ENCODE measurements around the gene PXYLP1.
"Not testable (repeated sequence)": the region's sequence is repeated elsewhere in the genome, so short reads cannot be mapped to it uniquely, and the experiment has no call there.

PXYLP1 gene, protein sequence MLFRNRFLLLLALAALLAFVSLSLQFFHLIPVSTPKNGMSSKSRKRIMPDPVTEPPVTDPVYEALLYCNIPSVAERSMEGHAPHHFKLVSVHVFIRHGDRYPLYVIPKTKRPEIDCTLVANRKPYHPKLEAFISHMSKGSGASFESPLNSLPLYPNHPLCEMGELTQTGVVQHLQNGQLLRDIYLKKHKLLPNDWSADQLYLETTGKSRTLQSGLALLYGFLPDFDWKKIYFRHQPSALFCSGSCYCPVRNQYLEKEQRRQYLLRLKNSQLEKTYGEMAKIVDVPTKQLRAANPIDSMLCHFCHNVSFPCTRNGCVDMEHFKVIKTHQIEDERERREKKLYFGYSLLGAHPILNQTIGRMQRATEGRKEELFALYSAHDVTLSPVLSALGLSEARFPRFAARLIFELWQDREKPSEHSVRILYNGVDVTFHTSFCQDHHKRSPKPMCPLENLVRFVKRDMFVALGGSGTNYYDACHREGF

DNA sequence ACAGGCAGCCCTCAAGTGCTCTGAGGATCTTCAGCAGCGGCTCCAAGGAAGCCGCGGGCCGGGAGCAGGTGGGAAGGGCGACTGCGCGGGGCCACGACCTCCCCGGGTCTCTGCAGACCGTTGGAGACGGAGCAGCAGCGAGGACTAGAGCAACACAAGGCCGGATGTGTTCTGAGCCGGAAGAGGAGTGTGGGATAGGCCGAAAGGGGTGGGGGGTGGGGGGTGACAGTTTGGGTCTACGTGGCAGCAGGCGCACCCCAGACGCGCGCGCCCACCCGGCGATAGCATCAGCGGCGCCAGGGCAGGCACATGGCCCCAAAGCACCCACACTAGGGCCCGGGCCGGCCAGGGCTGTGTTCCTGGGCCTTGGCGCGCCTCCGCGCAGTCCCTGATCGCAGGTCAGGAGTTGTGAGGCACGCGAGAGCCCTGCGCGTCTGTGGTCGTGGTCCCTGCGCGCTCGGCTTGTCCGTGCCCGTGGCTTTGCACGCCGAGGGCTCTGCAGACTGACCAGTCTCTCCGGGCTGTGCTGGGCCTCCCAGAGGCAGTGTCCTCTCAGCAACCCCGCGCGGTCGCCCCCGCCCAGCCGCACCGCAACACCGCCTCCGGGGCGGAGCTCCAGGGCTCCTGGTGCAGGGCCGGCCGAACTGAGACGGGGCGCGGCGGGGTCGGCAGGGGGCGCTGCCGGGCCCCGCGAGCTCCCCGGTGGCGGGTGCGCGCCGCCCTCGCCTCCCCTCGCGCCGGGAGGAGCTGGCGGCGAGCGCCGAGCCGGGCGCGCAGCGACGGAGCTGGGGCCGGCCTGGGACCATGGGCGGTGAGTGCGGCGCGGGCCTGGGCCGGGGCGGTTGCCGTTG is at the start of gene PXYLP1:
Gene PXYLP1, plus strand, starts transcription at position 725 of the 851 bp plus-strand sequence. CDS start 28,351 bp downstream, outside the sequence.
- peak; percentile 87 for DNase-seq

DNA sequence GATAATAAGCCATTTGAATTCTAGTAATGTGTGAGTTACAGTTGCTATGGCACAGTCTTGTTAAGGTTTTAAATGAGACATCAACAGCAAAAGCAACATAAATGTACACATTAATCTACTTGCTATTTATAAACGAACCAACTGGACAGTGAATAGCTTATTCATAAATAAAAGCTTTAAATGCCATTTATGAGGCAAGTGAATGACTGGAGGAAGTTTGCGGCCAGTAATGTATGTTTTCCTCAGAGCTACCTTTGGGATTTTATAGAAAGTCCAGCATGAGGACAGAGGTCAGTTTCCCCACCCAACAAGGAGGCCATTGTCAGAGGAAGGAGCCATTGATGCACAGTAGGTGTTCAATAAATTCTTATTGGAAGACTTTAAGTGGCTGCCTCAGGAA is 48.0 kb upstream of the PXYLP1 start:
- DNase-seq, result no peak

GRCh38 chr3:141184430-141184829 is 47.2 kb upstream of the PXYLP1 start:
- no peak for DNase-seq

GRCh38 chr3:141191097-141191749 is 40.4 kb upstream of the PXYLP1 start:
- no peak for DNase-seq

DNA sequence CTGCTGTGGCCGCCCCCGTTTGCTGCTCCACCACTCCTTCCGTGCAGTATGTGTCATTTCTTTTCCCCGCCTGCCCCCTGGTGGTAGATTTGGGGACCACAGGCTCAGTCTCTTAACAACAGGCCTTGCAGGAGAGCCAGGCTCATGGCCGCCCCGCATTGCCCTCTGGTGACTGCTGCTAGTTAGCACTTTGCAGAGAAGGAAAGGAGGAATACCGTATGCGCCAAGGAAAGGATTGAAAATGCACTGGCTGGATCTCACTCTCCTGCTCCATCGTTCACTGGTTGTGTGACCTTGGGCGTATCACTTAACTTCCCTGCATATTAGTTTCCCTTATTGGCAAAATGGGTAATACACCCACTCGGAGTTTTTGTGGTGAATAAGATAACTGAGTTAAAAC is 39.3 kb upstream of the PXYLP1 start:
- DNase-seq, result peak; percentile 89

- no peak for DNase-seq
These were observed 38.4 kb upstream of the PXYLP1 start for GRCh38 chr3:141193066-141193830.

- no peak for DNase-seq
These were observed 30.5 kb upstream of the PXYLP1 start for GRCh38 chr3:141201122-141201521.

- DNase-seq, result no peak
These were observed 28.9 kb upstream of the PXYLP1 start for GRCh38 chr3:141202682-141203081.

DNA sequence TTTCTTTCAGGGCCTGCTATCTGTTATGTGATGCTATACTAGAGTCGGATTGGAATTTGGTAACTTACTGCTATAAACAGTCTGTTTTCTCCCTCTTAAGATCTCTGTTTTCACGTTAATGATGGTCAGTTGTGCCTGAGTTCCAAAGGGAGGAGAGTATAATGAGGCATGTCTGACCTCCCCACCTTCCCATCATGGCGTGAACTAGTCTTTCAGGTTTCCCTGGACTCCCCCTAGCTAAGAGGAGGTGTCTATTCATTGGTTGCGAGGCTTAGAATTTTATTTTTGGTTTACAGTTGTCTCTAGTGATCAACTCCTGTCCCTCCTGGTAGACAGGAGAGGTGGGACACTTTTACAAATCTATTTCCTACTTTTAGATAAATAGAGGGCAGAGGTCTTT is 27.8 kb upstream of the PXYLP1 start:
- DNase-seq, result no peak

DNA sequence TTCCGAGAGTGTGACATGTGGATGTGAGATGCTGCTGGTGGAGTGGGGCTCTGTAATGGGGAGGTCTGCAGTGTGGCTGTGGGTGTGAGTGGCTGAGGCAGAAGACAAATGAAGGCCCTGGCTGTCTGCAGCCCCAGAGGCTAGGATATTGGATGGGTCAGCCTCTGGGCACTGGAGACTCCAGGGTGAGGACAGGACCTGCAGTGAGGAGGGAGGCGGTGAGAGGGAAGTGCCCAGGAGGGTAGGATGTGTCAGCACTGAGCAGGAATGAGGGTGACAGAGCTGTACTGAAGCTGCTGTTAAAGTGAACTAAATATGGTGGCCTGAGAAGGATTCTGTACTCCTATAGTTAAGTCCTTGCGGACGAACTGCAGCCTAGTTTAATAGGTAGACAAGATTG is 27.3 kb upstream of the PXYLP1 start:
- no peak for DNase-seq

GRCh38 chr3:141211306-141211705 is 20.3 kb upstream of the PXYLP1 start:
- DNase-seq, result not testable (repeated sequence)

GRCh38 chr3:141212101-141212500 is 19.5 kb upstream of the PXYLP1 start:
- DNase-seq, result no peak

DNA sequence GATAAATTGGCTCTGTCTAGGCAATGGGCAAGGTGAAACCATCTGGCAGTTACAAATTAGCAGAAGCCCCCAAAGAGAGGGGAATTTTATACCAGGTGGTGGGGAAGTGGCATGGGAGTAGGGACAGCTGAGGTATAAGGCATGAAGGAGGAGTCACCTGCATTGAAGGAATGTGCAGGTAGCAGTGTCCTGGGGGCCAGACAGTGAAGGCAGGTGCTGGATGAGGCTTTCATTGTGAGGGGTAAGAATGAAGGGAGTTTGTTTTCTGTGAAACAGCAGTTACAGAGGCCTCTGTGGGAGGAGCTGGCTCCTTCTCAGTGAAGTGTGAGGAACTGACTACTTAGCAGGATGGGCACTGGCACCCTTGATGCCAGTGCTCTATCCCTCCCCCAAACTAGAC is 19.1 kb upstream of the PXYLP1 start:
- DNase-seq, result no peak

GRCh38 chr3:141216975-141217374 is 14.7 kb upstream of the PXYLP1 start:
- no peak for DNase-seq

DNA sequence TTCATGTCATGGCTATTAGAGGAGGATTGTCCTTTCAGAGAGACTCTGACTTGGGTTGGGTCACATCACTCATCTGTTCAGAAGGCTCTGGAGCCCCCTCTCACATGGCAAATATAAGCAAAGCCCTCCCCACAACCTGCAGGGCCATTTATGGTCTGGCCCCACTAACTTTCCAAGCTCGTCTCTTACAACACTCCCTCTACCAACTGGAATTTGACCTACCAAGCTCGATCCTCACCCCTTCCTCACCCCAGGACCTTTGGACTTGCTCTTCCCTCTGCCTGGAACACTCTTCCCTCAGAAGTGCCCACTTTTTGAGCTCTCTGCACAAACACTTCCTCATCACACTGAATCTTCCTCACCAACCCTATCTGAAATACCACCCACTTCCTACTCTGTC is 14.2 kb upstream of the PXYLP1 start:
- DNase-seq, result no peak

GRCh38 chr3:141218162-141218835 is 13.3 kb upstream of the PXYLP1 start:
- DNase-seq, result no peak

- no peak for DNase-seq
These were observed 12.7 kb upstream of the PXYLP1 start for GRCh38 chr3:141218926-141219325.

DNA sequence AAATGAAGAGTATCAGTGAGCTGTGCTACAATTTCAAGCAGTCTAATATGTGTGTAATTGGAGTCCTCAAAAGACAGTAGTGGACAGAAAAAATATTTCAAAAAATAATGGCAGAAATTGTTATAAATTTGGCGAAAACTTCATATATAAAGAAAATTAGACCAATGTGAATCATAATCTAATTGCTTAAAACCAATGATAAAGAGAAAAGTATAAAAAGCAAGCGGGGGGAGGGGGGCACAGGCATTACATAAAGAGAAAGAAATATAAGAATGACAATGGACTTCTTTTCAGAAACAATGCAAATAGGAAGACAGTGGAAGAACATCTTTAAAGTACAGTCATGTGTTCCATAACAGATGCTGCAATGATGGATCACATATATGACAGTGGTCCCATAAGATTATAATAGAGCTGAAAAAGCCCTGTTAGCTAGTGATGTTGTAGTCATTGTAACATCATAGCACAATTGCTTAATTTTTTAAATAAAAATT is 7.9 kb upstream of the PXYLP1 start:
- DNase-seq, result no peak

DNA sequence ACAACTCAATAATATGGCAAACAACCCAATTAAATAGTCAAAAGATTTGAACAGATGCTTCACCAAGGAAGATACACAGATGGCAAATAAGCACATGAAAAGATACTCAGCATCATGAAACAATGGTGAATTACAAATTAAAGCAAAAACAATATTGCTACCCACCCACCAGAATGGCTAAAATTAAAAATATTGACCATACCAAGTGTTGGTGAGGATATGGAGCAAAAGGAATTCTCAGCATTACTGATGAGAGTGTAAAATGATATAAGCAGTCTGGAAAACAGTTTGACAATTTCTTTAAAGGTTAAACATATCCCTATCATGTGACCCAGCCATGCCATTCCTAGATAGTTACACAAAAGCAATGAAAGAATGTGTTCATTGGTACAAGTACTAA is 5.7 kb upstream of the PXYLP1 start:
- DNase-seq, result no peak

DNA sequence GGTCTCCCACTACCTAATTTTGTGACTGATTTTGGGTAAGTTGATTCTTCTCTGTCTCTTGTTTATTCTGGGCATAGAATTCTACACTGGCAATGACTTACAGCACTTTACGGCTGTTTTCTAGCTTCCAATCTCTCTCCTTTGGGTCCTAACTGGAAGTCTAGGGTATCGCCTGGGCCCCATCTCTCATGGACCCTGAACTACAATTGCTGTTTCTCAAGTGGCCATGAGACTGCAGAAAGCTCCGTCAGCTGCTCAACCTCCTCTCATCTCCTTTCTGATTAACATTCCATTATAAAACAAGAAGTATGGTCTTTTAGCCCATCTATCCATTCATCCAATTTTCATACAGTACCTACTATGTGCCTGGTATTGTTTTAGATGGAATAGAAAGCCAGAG is 4.4 kb upstream of the PXYLP1 start:
- no peak for DNase-seq

DNA sequence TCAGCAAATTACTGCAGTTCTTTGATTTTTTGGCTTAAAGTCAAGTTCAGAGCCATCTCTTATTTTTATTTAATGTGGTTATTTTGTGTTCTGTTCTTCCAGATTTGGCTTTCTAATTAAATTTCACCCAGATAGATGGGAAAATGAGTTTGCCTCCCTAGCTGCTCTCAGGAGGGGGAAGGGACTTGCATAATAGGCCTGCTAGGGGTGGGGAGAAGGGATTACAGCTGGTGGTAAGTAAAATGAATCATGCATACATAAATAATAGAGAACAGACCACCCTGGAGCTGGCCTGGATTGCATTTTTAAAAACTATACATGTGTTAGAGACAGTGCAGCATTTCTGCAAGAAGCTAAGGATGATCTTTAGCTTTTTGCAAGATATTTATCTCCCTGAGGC is 3.9 kb upstream of the PXYLP1 start:
- DNase-seq, result no peak

DNA sequence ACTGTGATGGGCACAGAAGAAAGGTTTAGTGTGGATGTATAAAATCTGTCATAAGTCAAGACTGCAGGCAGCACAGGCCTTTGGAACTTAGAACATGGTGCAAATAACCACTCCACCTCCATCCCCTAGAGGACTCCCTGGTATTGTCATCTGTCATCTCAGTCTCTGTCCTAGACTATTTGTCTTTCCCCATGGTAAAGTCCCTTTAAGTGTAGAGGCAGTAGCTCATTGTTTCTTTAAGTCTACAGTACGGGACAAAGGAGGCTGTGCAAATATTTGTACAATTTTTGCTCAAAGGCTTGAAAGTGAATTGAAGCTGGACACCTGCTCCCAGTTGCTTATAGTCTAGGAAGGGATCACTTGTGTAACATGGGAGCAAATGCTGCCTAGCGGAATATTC is 3.2 kb upstream of the PXYLP1 start:
- peak; percentile 54 for DNase-seq

Measured in NCI-H774 (cell line).